A172 (cell line): ENCODE data around the gene TMED1. TPM values are rescaled to one million over a fixed set of nuclear protein-coding genes. Genes with fewer than 3 reads are reported as not detected.
A peak's percentile ranks its signal among the peaks of the same experiment; 100 is the strongest.
"Not testable (repeated sequence)": the region's sequence is repeated elsewhere in the genome, so short reads cannot be mapped to it uniquely, and the experiment has no call there.

ENCODE experiments used
- DNase-seq: peaks from one replicate; pipeline ENCODE4 v3.0.0-alpha.2; 2015; ENCODE audit warnings: low spot score
- total RNA-seq: library from RNA; depleted of rRNA; stranded (reverse); fragments of >200 nt; shearing (Covaris generic); gene quantifications from 2 replicates; pipeline ENCODE4 v1.2.3, GENCODE V29; 2014; rRNA removed

TMED1 gene, protein sequence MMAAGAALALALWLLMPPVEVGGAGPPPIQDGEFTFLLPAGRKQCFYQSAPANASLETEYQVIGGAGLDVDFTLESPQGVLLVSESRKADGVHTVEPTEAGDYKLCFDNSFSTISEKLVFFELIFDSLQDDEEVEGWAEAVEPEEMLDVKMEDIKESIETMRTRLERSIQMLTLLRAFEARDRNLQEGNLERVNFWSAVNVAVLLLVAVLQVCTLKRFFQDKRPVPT
- 53.2 and 75.7 TPM in 2 replicates for total RNA-seq

GRCh38 chr19:10835754-10836478, at the start of gene TMED1:
TMED1 (minus strand) TSS chr19:10836212; CDS start chr19:10836191, 21 bp downstream.
- peak; percentile 100 for DNase-seq

GRCh38 chr19:10885201-10886169, 49.5 kb upstream of the TMED1 start:
- no peak for DNase-seq

DNA sequence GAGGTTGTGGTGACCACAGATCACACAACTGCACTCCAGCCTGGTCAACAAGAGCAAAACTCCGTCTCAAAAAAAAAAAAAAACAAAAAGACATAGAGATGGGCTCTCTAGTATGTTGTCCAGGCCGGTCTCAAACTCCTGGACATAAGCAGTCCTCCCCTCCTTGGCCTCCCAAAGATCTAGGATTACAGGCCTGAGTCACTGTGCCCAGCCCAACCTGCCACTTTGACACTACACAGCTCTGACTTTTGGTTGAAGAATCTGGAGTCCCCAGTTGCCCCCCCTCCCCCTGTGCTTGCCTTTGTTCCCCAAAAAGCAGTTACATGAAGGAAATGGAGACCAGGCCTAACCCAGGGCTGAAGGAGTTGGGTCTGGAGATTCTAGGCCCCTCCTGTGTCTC, 48.3 kb upstream of the TMED1 start:
- DNase-seq, result peak; percentile 34

- DNase-seq, result no peak
Observed at GRCh38 chr19:10882108-10882457, 46.1 kb upstream of the TMED1 start.

GRCh38 chr19:10881403-10882107, 45.5 kb upstream of the TMED1 start:
- DNase-seq, result no peak

- DNase-seq, result no peak
Observed at GRCh38 chr19:10878253-10878652, 42.2 kb upstream of the TMED1 start.

- DNase-seq, result not testable (repeated sequence)
Observed at GRCh38 chr19:10877608-10878007, 41.6 kb upstream of the TMED1 start.

DNA sequence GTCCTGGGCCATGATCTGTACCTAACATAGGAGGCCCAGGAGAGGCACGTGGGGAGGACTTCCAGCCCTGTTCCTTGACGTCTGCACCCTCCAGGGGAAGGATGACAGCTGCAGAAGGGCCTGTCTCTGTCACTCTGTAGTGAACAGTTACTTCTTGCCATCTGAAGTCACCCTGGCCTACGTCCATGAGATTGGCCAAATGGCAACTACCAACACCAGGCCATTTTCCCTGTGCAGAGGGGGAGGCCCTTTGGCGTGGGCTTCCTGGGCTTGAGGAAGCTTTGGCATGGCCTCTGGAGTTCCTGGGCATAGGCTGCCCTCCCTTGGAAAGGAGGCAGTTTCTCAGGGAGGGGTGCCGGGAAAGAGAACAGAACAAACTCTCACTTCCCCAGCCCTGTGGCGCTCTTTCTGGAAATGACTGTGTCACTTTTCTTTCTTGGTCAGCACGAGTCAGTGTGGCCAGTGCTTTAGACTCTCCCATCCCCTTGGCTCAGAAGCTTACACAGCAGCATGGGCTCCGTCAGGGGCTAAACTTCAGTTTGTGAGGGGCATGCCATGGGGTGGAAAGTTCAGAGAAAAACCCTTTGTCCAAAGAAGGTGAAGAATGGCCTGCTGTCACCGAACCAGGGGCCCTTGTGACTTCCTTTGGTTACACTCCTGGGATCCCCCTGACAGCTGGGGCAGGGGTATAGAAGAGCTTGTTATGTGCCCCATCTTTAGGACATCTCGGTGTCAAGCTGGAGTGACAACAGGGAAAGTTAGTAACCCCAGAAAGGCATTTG, 40.6 kb upstream of the TMED1 start:
- DNase-seq, result no peak

DNA sequence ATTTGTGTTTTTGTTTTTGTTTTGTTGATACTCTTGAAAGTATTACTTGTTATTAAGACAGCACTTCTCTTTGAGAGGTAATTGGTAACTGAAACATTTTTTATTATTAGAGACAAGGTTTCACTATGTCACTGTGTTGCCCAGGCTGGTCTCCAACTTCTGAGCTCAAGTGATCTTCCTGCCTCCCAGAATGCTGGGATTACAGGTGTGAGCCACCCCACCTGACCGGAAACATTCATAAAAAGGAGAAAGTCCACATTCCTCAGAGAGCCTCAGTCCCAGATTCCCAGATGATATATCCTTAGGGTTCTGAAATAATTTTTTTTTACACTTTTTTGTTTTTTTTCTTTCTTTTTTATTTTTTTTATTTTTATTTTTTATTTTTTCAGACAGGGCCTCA, 38.0 kb upstream of the TMED1 start:
- no peak for DNase-seq

GRCh38 chr19:10872546-10873107, 36.6 kb upstream of the TMED1 start:
- DNase-seq, result no peak

DNA sequence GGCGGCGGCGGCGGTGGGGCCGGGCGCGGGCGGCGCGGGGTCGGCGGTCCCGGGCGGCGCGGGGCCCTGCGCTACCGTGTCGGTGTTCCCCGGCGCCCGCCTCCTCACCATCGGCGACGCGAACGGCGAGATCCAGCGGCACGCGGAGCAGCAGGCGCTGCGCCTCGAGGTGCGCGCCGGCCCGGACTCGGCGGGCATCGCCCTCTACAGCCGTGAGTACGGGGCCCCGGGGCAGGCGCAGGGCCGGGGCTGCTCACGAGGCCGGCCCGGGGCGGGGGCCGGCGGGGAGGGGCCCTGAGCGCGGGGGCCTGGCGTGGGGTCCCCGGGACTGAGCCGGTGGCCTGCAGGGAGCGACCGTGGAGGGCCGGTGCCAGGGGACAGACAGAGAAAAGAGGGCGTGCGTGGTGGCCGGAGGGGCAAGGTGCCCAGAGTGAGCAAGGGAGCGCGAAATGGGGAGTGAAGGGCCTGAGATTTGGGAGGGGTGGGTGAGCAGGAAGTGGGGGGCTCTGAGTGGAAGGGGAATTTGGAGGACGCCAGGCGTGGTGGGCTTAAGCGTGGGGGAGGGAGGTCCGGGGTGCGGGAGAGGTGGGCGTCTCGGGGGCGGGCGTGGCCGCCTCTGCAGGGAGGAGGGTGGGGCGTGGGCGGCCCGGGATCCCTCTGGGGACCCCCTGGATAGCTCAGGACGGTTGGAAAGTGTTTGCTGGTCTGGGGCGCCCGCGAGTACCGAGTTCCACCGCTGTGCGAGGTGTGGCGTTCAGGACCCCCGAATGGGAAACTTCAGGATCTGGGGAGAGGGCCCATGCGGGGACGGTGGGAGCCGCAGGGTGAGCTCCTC, 35.9 kb upstream of the TMED1 start:
- no peak for DNase-seq

- DNase-seq, result peak; percentile 93
Observed at GRCh38 chr19:10870955-10871603, 35.1 kb upstream of the TMED1 start, which contains the start of gene CARM1. CARM1 (plus strand) TSS chr19:10871553; CDS start chr19:10871703, 150 bp downstream.

GRCh38 chr19:10870501-10870954, 34.5 kb upstream of the TMED1 start:
- no peak for DNase-seq

DNA sequence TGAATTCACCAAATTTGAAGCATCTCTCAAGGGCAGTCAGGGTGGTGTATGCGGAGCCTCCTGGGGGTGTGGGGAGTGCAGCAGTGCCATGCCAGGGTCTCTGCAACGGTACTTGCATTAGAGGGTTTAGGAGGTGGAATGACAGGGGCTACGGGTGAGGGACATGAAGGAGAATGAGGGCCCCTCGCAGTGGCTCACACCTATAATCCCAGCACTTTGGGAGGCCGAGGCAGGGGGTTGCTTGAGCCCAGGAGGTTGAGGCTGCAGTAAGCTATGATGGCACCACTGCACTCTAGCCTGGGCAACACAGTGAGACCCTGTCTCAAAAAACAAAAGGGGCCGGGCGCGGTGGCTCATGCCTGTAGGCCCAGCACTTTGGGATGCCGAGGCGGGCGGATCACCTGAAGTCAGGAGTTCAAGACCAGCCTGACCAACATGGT, 33.9 kb upstream of the TMED1 start:
- DNase-seq, result not testable (repeated sequence)

DNA sequence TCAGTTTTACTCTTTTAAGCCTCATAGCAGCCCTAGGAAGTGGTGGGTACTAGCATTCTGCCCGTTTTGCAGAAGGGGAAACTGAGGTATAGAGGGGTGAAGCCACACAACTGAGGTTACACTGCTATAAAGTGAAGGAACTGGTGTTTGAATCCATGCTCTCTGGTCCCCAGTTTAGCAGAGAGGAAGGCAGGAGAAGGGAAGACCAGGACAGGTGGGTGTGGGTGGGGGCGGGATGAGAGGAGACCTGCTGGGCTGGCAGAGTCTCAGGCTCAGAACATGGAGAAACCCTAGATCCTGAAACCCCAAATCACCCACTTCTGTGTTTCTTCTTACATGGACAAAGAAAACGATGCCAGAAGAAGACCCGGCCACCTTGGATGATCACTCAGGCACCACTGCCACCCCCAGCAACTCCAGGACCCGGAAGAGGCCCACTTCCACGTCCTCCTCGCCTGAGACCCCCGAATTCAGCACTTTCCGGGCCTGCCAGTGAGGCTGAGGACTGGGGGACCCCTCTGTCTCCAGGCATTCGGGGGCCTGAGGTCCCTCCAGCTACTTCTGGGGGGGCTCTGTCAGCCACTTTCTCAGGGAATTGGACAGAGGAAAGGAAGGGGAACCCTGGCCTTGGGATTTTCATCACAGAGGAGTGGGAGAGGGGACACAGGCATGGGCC, 33.0 kb upstream of the TMED1 start:
- no peak for DNase-seq

GRCh38 chr19:10866495-10866894, 30.5 kb upstream of the TMED1 start:
- DNase-seq, result no peak

- DNase-seq, result peak; percentile 72
Observed at GRCh38 chr19:10864538-10864899, 28.5 kb upstream of the TMED1 start.

GRCh38 chr19:10863107-10863717, 27.2 kb upstream of the TMED1 start:
- DNase-seq, result peak; percentile 54
